ENCODE results near the gene TNFRSF21. TPM values are rescaled to one million over a fixed set of nuclear protein-coding genes. Genes with fewer than 3 reads are reported as not detected.

TNFRSF21 gene
- total and polyA plus RNA-seq, 2 of the 8 experiments (the other 6 are each of a cell fraction or from before 2014, with no cell fraction given): 16.4 to 52.7 TPM

- TF ChIP-seq CHD7 (IDR thresholded peaks at IDR 0.05; ENCODE audit: insufficient replicate concordance, low read length) (no peak), SUZ12 (IDR thresholded peaks at IDR 0.05; ENCODE audit: low read length) (no peak), CTCF (IDR thresholded peaks at IDR 0.05; ENCODE audit: control extremely low read depth in 1 of 3, insufficient read depth in 1 of 3, low read depth in 1 of 3, low read length in 3 of 3) (no peak), FOSL1 (IDR thresholded peaks at IDR 0.05; ENCODE audit: insufficient read depth, low read depth, low read length) (no peak), YY1 (IDR thresholded peaks at IDR 0.05; ENCODE audit: low read depth, low read length) (no peak)
Observed at GRCh38 chr6:47335466-47335865, 25.8 kb upstream of the TNFRSF21 start (continued).
